T1000 (cell line): ENCODE measurements around the gene IFITM10.
A peak's percentile ranks its signal among the peaks of the same experiment; 100 is the strongest.

Source experiments
- DNase-seq: peaks from one replicate; lab custom pipeline; 2025; ENCODE audit warnings: mixed read lengths; lab: John Stamatoyannopoulos, UW

The IFITM10 gene

GRCh38 chr11:1750481-1750839 is at the start of gene IFITM10:
Gene IFITM10, minus strand, starts transcription at chr11:1750595. Its CDS starts 153 bp downstream, at chr11:1750442.
- no peak for DNase-seq

GRCh38 chr11:1797391-1798125 is 47.2 kb upstream of the IFITM10 start:
- no peak for DNase-seq

GRCh38 chr11:1796413-1797011 is 46.1 kb upstream of the IFITM10 start:
- no peak for DNase-seq

- DNase-seq = no peak
These were observed 42.7 kb upstream of the IFITM10 start for GRCh38 chr11:1793081-1793480.

GRCh38 chr11:1792461-1792860 is 42.1 kb upstream of the IFITM10 start:
- DNase-seq = no peak

GRCh38 chr11:1791912-1792311 is 41.5 kb upstream of the IFITM10 start:
- DNase-seq = no peak

GRCh38 chr11:1786466-1786865 is 36.1 kb upstream of the IFITM10 start:
- no peak for DNase-seq

- no peak for DNase-seq
These were observed 35.5 kb upstream of the IFITM10 start for GRCh38 chr11:1785749-1786413.

GRCh38 chr11:1784761-1785650 is 34.6 kb upstream of the IFITM10 start:
- DNase-seq = no peak

- no peak for DNase-seq
These were observed 33.5 kb upstream of the IFITM10 start for GRCh38 chr11:1783725-1784529.

- DNase-seq = peak; percentile 46
These were observed 32.7 kb upstream of the IFITM10 start for GRCh38 chr11:1782831-1783724.

GRCh38 chr11:1782031-1782590 is 31.7 kb upstream of the IFITM10 start:
- no peak for DNase-seq

- DNase-seq = no peak
These were observed 31.2 kb upstream of the IFITM10 start for GRCh38 chr11:1781593-1781975.

GRCh38 chr11:1780700-1781592 is 30.6 kb upstream of the IFITM10 start:
- no peak for DNase-seq

- no peak for DNase-seq
These were observed 29.7 kb upstream of the IFITM10 start for GRCh38 chr11:1779806-1780699.

- no peak for DNase-seq
These were observed 28.8 kb upstream of the IFITM10 start for GRCh38 chr11:1779034-1779805.
